Loucy (cell line): Measurements from ENCODE around the gene FAM120B.

Experiments
- H2AFZ ChIP-seq: fragments of 200-600 bp; sonication (generic); 2 replicates; pipeline ENCODE4 v1.6.0; 2016; ENCODE audit warnings: antibody characterized with exemption, mild to moderate bottlenecking, low read length, moderate library complexity
- H3F3A ChIP-seq: fragments of 200-600 bp; 2 replicates; pipeline ENCODE4 v1.6.0; 2016; ENCODE audit warnings: antibody characterized with exemption, low read depth, mild to moderate bottlenecking
- H3K27me3 ChIP-seq: fragments of 200-600 bp; sonication (generic); 2 replicates; pipeline ENCODE4 v1.6.1; 2014; ENCODE audit warnings: low read length, mild to moderate bottlenecking; ENCODE audit not compliant: insufficient read depth, poor library complexity, severe bottlenecking
- H3K36me3 ChIP-seq: fragments of 200-600 bp; sonication (generic); 2 replicates; pipeline ENCODE4 v1.6.1; 2016; ENCODE audit warnings: low read length; ENCODE audit not compliant: insufficient read depth
- H3K4me1 ChIP-seq: fragments of 200-600 bp; sonication (generic); 2 replicates; pipeline ENCODE4 v1.5.1; 2014; ENCODE audit warnings: low read length, mild to moderate bottlenecking; ENCODE audit not compliant: insufficient read depth, poor library complexity, severe bottlenecking
- H3K4me2 ChIP-seq: fragments of 200-600 bp; sonication (generic); 2 replicates; pipeline ENCODE4 v1.6.0; 2014; ENCODE audit warnings: antibody characterized with exemption, low read length, low read depth, mild to moderate bottlenecking; ENCODE audit not compliant: poor library complexity, severe bottlenecking
- H3K4me3 ChIP-seq: fragments of 200-600 bp; sonication (generic); 2 replicates; pipeline ENCODE4 v1.5.1; 2014; ENCODE audit warnings: low read length, mild to moderate bottlenecking, mixed read lengths; ENCODE audit not compliant: poor library complexity, severe bottlenecking
- H3K79me2 ChIP-seq: fragments of 200-600 bp; sonication (generic); 2 replicates; pipeline ENCODE4 v1.6.1; 2014; ENCODE audit warnings: low read length; ENCODE audit not compliant: insufficient read depth
- H3K9ac ChIP-seq: fragments of 200-600 bp; sonication (generic); 2 replicates; pipeline ENCODE4 v1.6.0; 2014; ENCODE audit warnings: mild to moderate bottlenecking, low read depth, low read length, moderate library complexity; ENCODE audit not compliant: poor library complexity, severe bottlenecking
- H3K9me2 ChIP-seq: fragments of 200-600 bp; sonication (generic); replicated peaks from 2 replicates; pipeline ENCODE4 v1.6.1; 2016; ENCODE audit warnings: low read depth, low read length, mixed read lengths
- H3K9me3 ChIP-seq: fragments of 200-600 bp; sonication (generic); 2 replicates; pipeline ENCODE4 v1.6.1; 2014; ENCODE audit warnings: mild to moderate bottlenecking, antibody characterized with exemption, low read length, low read depth; ENCODE audit not compliant: insufficient read depth
- H4K20me1 ChIP-seq: fragments of 200-600 bp; sonication (generic); 2 replicates; pipeline ENCODE4 v1.6.0; 2014; ENCODE audit warnings: antibody characterized with exemption, low read length, mild to moderate bottlenecking; ENCODE audit not compliant: insufficient read depth, poor library complexity, severe bottlenecking
- CTCF ChIP-seq: fragments of 200-600 bp; sonication (generic); conservative IDR thresholded peaks from 2 replicates; pipeline ENCODE4 v1.5.1; 2014; ENCODE audit warnings: mild to moderate bottlenecking, antibody characterized with exemption, low read length
- EZH2phosphoT487 ChIP-seq: fragments of 200-600 bp; IDR thresholded peaks from 2 replicates; pipeline ENCODE4 v1.6.1; 2018; ENCODE audit warnings: antibody characterized with exemption, mild to moderate bottlenecking, moderate library complexity, borderline replicate concordance

The FAM120B gene

GRCh38 chr6:170312876-170313275 lies 6.3 kb downstream of the FAM120B start:
- H3K4me3 ChIP-seq = peak overlapping the region; percentile 4
- no peaks in the 10 kb centered on the region for H3K9me3 ChIP-seq
- H3K4me1 ChIP-seq = peaks cover 80% of the 10 kb centered on the region
- H3K27me3 ChIP-seq = no peaks in the 10 kb centered on the region
- no peak overlapping the region for H2AFZ ChIP-seq
- H3K9me2 ChIP-seq = no peaks in the 10 kb centered on the region
- peak overlapping the region; percentile 18 for H3K9ac ChIP-seq
- peaks cover 63% of the 10 kb centered on the region for H4K20me1 ChIP-seq
- TF ChIP-seq CTCF (no peak), EZH2phosphoT487 (no peak)
- peaks cover 75% of the 10 kb centered on the region for H3K79me2 ChIP-seq
- H3K36me3 ChIP-seq = peaks cover under 1% of the 10 kb centered on the region; the same call in 1 of the 2 replicates
- no peaks in the 10 kb centered on the region for H3F3A ChIP-seq
- peak overlapping the region; percentile 48 for H3K4me2 ChIP-seq

- Histone ChIP-seq H4K20me1 (peaks cover 54% of the 10 kb centered on the region), H3K27me3 (no peaks in the 10 kb centered on the region), H3K9me2 (no peaks in the 10 kb centered on the region), H3K4me2 (peak overlapping the region; percentile 48), H3K4me3 (peak overlapping the region; percentile 4), H3K36me3 (peaks cover 10% of the 10 kb centered on the region; the same call in 1 of the 2 replicates), H3F3A (no peaks in the 10 kb centered on the region), H3K79me2 (peaks cover 66% of the 10 kb centered on the region), H3K4me1 (peaks cover 73% of the 10 kb centered on the region), H3K9ac (peak overlapping the region; percentile 18), H3K9me3 (no peaks in the 10 kb centered on the region), H2AFZ (no peak overlapping the region)
- TF ChIP-seq EZH2phosphoT487 (no peak), CTCF (no peak)
Measured at GRCh38 chr6:170313716-170314295, 7.2 kb downstream of the FAM120B start.

GRCh38 chr6:170314983-170315382 lies 8.4 kb downstream of the FAM120B start:
- Histone ChIP-seq H3K36me3 (peaks cover 10% of the 10 kb centered on the region; the same call in 1 of the 2 replicates), H3K79me2 (peaks cover 55% of the 10 kb centered on the region)

More at GRCh38 chr6:170314983-170315382, 8.4 kb downstream of the FAM120B start:
- Histone ChIP-seq H3F3A (no peaks in the 10 kb centered on the region), H3K4me1 (peaks cover 62% of the 10 kb centered on the region), H4K20me1 (peaks cover 45% of the 10 kb centered on the region), H3K9ac (no peak overlapping the region), H3K4me2 (no peak overlapping the region), H3K27me3 (no peaks in the 10 kb centered on the region), H3K4me3 (no peak overlapping the region), H2AFZ (no peak overlapping the region), H3K9me2 (no peaks in the 10 kb centered on the region), H3K9me3 (no peaks in the 10 kb centered on the region)
- TF ChIP-seq CTCF = no peak
- no peak for TF ChIP-seq EZH2phosphoT487
